ENCODE data around the gene SP2.
A peak's percentile ranks its signal among the peaks of the same experiment; 100 is the strongest.

Gene SP2

GRCh38 chr17:47896672-47897490 is 845 bp downstream of the SP2 start:
- peak; percentile 49 for DNase-seq (ENCODE audit: low read depth)
- Histone ChIP-seq H3K4me1 (ENCODE audit: control insufficient read depth, insufficient read depth, low read length) (peaks cover 40% of the 10 kb centered on the region), H3K4me3 (ENCODE audit: low read length) (peak overlapping the region; percentile 93), H3K27me3 (replicated peaks; ENCODE audit: control insufficient read depth, insufficient read depth, low read length) (no peaks in the 10 kb centered on the region), H3K36me3 (ENCODE audit: control insufficient read depth, insufficient read depth, low read length, severe bottlenecking) (no peaks in the 10 kb centered on the region), H3K9ac (ENCODE audit: low read length) (peak overlapping the region; percentile 98), H3K9me3 (ENCODE audit: control insufficient read depth, low read length) (no peaks in the 10 kb centered on the region)

GRCh38 chr17:47897561-47897960 is 1.5 kb downstream of the SP2 start:
- Histone ChIP-seq H3K4me1 (ENCODE audit: control insufficient read depth, insufficient read depth, low read length) (peaks cover 40% of the 10 kb centered on the region), H3K36me3 (ENCODE audit: control insufficient read depth, insufficient read depth, low read length, severe bottlenecking) (no peaks in the 10 kb centered on the region), H3K9ac (ENCODE audit: low read length) (peak overlapping the region; percentile 98), H3K4me3 (ENCODE audit: low read length) (peak overlapping the region; percentile 93), H3K9me3 (ENCODE audit: control insufficient read depth, low read length) (no peaks in the 10 kb centered on the region), H3K27me3 (replicated peaks; ENCODE audit: control insufficient read depth, insufficient read depth, low read length) (no peaks in the 10 kb centered on the region)
- no peak for DNase-seq (ENCODE audit: low read depth)

GRCh38 chr17:47898241-47898640 is 2.2 kb downstream of the SP2 start:
- peaks cover 40% of the 10 kb centered on the region for H3K4me1 ChIP-seq (ENCODE audit: control insufficient read depth, insufficient read depth, low read length)
- H3K36me3 ChIP-seq (ENCODE audit: control insufficient read depth, insufficient read depth, low read length, severe bottlenecking): no peaks in the 10 kb centered on the region
- no peaks in the 10 kb centered on the region for H3K9me3 ChIP-seq (ENCODE audit: control insufficient read depth, low read length)
- no peak for DNase-seq (ENCODE audit: low read depth)
- H3K9ac ChIP-seq (ENCODE audit: low read length): no peak overlapping the region
- no peak overlapping the region for H3K4me3 ChIP-seq (ENCODE audit: low read length)
- no peaks in the 10 kb centered on the region for H3K27me3 ChIP-seq (replicated peaks; ENCODE audit: control insufficient read depth, insufficient read depth, low read length)

GRCh38 chr17:47899643-47900042 is 3.6 kb downstream of the SP2 start:
- no peak overlapping the region for H3K4me3 ChIP-seq (ENCODE audit: low read length)
- DNase-seq (ENCODE audit: low read depth): no peak
- H3K27me3 ChIP-seq (replicated peaks; ENCODE audit: control insufficient read depth, insufficient read depth, low read length): no peaks in the 10 kb centered on the region
- peaks cover 40% of the 10 kb centered on the region for H3K4me1 ChIP-seq (ENCODE audit: control insufficient read depth, insufficient read depth, low read length)
- H3K9me3 ChIP-seq (ENCODE audit: control insufficient read depth, low read length): no peaks in the 10 kb centered on the region
- H3K36me3 ChIP-seq (ENCODE audit: control insufficient read depth, insufficient read depth, low read length, severe bottlenecking): no peaks in the 10 kb centered on the region
- no peak overlapping the region for H3K9ac ChIP-seq (ENCODE audit: low read length)

- Histone ChIP-seq H3K4me1 (ENCODE audit: control insufficient read depth, insufficient read depth, low read length) (peaks cover 54% of the 10 kb centered on the region), H3K9me3 (ENCODE audit: control insufficient read depth, low read length) (no peaks in the 10 kb centered on the region), H3K36me3 (ENCODE audit: control insufficient read depth, insufficient read depth, low read length, severe bottlenecking) (no peaks in the 10 kb centered on the region), H3K9ac (ENCODE audit: low read length) (no peak overlapping the region), H3K4me3 (ENCODE audit: low read length) (no peak overlapping the region), H3K27me3 (replicated peaks; ENCODE audit: control insufficient read depth, insufficient read depth, low read length) (no peaks in the 10 kb centered on the region)
- DNase-seq (ENCODE audit: low read depth): no peak
Observed at GRCh38 chr17:47901423-47901822, 5.4 kb downstream of the SP2 start.

DNA sequence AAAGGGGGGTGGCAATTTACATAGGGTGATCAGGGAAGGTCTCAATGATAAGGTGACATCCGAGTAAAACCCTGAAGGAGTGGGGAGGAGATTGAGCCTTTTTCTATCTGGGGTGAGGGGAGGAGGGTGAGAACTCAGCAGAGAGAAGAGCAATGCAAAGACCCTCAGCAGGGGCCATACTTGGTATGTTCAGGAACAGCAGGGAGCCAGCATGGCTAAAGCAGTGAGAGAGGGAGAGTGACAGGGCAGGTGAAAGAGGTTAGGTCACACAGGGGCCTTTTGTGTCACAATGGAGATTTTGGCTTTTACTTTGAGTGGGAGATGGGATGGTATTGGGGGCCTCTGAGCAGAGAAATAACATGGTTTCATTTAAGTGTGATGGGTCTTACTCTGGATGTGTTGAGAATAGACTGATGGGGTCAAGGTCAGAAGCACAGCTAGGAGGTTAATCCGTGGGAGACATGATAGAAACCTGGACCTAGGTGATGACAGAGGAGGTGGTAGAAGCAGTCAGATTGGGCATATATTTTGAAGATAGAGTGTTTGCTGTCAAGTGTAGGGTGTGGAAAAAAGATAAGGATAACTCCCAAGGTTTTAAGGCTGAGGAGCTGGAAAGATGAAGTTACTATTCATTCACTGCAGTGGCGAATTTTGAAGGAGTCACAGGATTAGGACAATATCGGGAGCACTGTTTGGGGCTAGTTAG is 6.2 kb downstream of the SP2 start:
- H3K4me1 ChIP-seq (ENCODE audit: control insufficient read depth, insufficient read depth, low read length): peaks cover 54% of the 10 kb centered on the region
- H3K9me3 ChIP-seq (ENCODE audit: control insufficient read depth, low read length): no peaks in the 10 kb centered on the region
- no peak overlapping the region for H3K9ac ChIP-seq (ENCODE audit: low read length)
- no peak overlapping the region for H3K4me3 ChIP-seq (ENCODE audit: low read length)
- no peak for DNase-seq (ENCODE audit: low read depth)
- H3K36me3 ChIP-seq (ENCODE audit: control insufficient read depth, insufficient read depth, low read length, severe bottlenecking): no peaks in the 10 kb centered on the region
- no peaks in the 10 kb centered on the region for H3K27me3 ChIP-seq (replicated peaks; ENCODE audit: control insufficient read depth, insufficient read depth, low read length)

DNA sequence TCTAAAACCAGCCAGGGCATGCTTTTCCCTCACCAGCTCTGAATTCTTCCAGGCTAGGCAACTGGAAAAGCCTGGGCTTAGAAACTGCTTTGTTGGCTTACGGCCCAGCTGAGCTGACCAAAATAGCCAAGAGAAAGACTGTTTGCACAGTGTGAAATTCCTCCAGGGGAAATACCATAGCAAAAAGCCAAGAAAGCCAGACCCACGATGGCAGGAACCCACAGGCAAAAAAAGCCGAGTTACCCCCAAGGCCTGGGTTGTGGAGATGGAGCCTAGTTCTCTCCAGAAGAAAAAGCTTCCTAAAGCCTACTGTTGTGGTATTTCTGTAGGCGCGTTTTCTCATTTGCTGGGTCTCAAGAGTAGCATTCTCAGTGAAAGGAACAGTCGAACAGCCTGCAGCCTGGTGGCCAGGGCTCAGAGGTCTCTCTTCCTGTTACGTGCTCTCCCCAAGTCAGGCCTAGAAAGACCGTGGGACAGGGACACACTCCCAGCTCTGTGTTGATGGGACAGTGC is 9.2 kb downstream of the SP2 start:
- H3K4me3 ChIP-seq (ENCODE audit: low read length): peak overlapping the region; percentile 45

GRCh38 chr17:47906443-47906842 is 10.4 kb downstream of the SP2 start:
- no peaks in the 10 kb centered on the region for H3K9me3 ChIP-seq (ENCODE audit: control insufficient read depth, low read length)
- no peak overlapping the region for H3K9ac ChIP-seq (ENCODE audit: low read length)
- no peak for DNase-seq (ENCODE audit: low read depth)
- no peaks in the 10 kb centered on the region for H3K36me3 ChIP-seq (ENCODE audit: control insufficient read depth, insufficient read depth, low read length, severe bottlenecking)
- H3K4me1 ChIP-seq (ENCODE audit: control insufficient read depth, insufficient read depth, low read length): peaks cover 48% of the 10 kb centered on the region
- H3K27me3 ChIP-seq (replicated peaks; ENCODE audit: control insufficient read depth, insufficient read depth, low read length): no peaks in the 10 kb centered on the region
- no peak overlapping the region for H3K4me3 ChIP-seq (ENCODE audit: low read length)

More for the DNA sequence above, 9.2 kb downstream of the SP2 start:
- Histone ChIP-seq H3K9me3 (ENCODE audit: control insufficient read depth, low read length) (no peaks in the 10 kb centered on the region), H3K9ac (ENCODE audit: low read length) (peak overlapping the region; percentile 76), H3K27me3 (replicated peaks; ENCODE audit: control insufficient read depth, insufficient read depth, low read length) (no peaks in the 10 kb centered on the region), H3K36me3 (ENCODE audit: control insufficient read depth, insufficient read depth, low read length, severe bottlenecking) (no peaks in the 10 kb centered on the region), H3K4me1 (ENCODE audit: control insufficient read depth, insufficient read depth, low read length) (peaks cover 54% of the 10 kb centered on the region)
- DNase-seq (ENCODE audit: low read depth): peak; percentile 87

- H3K9ac ChIP-seq (ENCODE audit: low read length): peak overlapping the region; percentile 33
- no peaks in the 10 kb centered on the region for H3K27me3 ChIP-seq (replicated peaks; ENCODE audit: control insufficient read depth, insufficient read depth, low read length)
- peak; percentile 23 for DNase-seq (ENCODE audit: low read depth)
Observed at GRCh38 chr17:47907932-47908562, 12.0 kb downstream of the SP2 start.

DNA sequence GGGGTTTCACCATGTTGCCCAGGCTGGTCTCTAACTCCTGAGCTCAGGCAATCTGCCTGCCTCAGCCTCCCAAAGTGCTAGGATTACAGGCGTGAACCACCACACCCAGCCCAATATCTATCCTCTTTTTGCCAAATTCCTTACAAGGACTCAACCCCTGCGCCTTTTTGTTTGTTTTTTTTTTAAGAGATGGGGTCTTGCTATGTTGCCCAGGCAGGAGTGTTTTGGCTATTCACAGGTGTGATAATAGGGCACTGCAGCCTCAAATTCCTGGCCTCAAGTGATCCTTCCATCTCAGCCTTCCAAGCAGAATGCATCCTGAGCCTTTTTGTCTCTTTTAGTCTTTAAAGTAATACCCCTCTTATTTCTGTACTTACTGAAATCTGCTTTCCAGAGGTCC is 17.0 kb downstream of the SP2 start:
- no peak for DNase-seq (ENCODE audit: low read depth)

More at GRCh38 chr17:47907932-47908562, 12.0 kb downstream of the SP2 start:
- H3K4me1 ChIP-seq (ENCODE audit: control insufficient read depth, insufficient read depth, low read length): peaks cover 48% of the 10 kb centered on the region
- H3K9me3 ChIP-seq (ENCODE audit: control insufficient read depth, low read length): no peaks in the 10 kb centered on the region
- peak overlapping the region; percentile 43 for H3K4me3 ChIP-seq (ENCODE audit: low read length)
- H3K36me3 ChIP-seq (ENCODE audit: control insufficient read depth, insufficient read depth, low read length, severe bottlenecking): no peaks in the 10 kb centered on the region

DNA sequence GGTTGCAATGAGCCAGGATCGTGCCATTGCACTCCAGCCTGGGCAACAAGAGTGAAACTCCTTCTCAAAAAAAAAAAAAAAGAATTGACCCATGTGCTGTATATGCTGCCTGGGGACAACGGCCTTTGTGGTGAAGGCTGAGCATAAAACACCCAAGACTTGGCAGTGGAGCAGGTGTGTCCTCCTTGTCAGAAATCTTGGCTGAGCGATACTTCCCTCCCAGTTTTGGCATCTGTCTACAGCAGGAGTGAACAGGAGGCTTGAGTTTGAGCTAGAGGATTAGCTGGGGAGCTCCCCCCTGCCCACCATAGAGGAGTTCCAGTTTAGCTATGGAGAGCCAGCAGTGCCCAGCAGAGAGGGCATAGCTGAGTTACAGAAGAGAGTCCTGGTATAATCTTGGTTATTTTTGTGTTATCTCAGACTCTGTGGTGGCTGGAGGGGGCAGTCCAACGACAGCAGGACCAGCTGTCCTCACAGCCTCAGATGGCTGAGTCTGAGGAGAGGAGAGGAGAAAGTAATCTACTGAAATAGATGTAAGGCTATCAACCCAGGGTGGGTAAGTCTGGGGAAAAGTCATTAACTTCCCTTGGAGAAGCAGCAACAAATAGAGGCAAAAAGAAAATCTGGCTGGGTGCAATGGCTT is 18.4 kb downstream of the SP2 start:
- H3K9ac ChIP-seq (ENCODE audit: low read length): no peak overlapping the region
- no peak for DNase-seq (ENCODE audit: low read depth)

More for the DNA sequence above, 17.0 kb downstream of the SP2 start:
- Histone ChIP-seq H3K9me3 (ENCODE audit: control insufficient read depth, low read length) (no peaks in the 10 kb centered on the region), H3K4me3 (ENCODE audit: low read length) (no peak overlapping the region), H3K27me3 (replicated peaks; ENCODE audit: control insufficient read depth, insufficient read depth, low read length) (no peaks in the 10 kb centered on the region), H3K36me3 (ENCODE audit: control insufficient read depth, insufficient read depth, low read length, severe bottlenecking) (no peaks in the 10 kb centered on the region), H3K4me1 (ENCODE audit: control insufficient read depth, insufficient read depth, low read length) (peaks cover 31% of the 10 kb centered on the region), H3K9ac (ENCODE audit: low read length) (no peak overlapping the region)

More for the DNA sequence above, 18.4 kb downstream of the SP2 start:
- Histone ChIP-seq H3K27me3 (replicated peaks; ENCODE audit: control insufficient read depth, insufficient read depth, low read length) (no peaks in the 10 kb centered on the region), H3K9me3 (ENCODE audit: control insufficient read depth, low read length) (no peaks in the 10 kb centered on the region), H3K4me3 (ENCODE audit: low read length) (no peak overlapping the region), H3K36me3 (ENCODE audit: control insufficient read depth, insufficient read depth, low read length, severe bottlenecking) (no peaks in the 10 kb centered on the region), H3K4me1 (ENCODE audit: control insufficient read depth, insufficient read depth, low read length) (peaks cover 20% of the 10 kb centered on the region)
